Limb (tissue), 2 donors: ENCODE results near the gene PLCXD3.

Source experiments
- DNase-seq, 2 donors: peaks; one replicate each; pipeline ENCODE4 v3.0.0-alpha.2; 2016; ENCODE audit errors: extremely low spot score in 2 of 2

The PLCXD3 gene

DNA sequence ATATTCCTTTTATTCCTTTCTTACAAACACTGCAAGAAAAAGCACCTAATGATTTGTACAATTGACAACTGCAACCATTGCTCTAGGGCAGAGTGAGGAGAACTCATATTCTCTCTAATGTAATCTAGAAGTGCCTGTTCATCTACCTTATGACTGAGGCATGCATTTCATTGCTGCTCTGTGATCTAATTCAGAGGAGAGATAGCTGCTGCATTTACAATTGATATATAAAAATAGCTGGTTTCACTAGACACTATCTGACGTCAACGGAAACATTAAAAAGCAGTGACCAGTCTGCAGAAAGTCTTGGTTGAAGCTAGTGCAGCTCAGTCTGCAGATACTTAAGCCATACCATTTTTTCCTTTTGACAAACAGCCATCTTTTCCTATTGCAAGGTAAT lies 224.2 kb downstream of the PLCXD3 start:
- no peak for DNase-seq

- DNase-seq, result no peak
These were observed 225.5 kb downstream of the PLCXD3 start for GRCh38 chr5:41284938-41285337.

DNA sequence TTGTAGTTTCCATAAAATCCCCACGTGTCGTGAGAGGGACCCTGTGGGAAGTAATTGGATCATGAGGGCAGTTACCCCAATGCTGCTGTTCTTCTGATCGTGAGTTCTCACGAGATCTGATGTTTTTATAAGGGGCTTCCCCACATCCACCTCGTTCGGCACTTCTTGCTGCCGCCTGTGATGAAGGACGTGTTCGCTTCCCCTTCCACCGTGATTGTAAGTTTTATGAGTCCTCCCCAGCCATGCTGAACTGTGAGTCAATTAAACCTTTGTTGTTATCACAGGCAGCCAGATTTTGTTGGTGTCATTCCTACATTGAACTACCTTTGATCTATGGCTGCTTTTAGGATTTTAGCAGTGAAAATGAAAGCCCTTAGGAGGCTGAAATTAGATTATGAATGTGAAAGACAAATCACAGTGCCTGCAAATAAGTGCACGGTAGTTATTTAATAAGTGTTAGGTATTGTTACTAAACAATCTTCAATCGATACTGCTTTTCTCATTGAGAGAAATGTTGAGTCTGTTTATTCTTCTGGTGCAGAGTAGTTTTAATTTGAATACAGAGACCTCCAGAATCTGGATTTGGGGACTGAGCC lies 229.1 kb downstream of the PLCXD3 start:
- DNase-seq, result no peak

DNA sequence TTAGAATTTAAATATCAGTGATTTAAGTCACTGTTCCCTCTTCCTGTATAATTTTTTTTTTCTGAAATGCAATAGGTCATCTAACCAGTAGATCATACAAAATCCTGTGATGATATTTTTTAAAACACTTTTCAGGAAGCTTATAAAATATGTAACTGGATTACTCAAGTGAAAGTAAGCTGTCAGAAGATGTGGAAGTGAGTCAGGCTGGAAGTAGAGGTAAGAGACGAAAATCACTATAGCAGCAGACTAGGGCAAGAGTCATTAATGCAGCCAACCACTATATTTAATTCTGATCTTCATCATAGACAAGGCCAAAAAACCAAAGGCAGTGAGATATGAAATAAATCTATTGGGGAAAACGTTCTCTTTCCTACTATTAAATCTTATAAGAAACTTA lies 231.4 kb downstream of the PLCXD3 start:
- no peak for DNase-seq

- DNase-seq, result no peak
These were observed 232.7 kb downstream of the PLCXD3 start for GRCh38 chr5:41277476-41278245.

DNA sequence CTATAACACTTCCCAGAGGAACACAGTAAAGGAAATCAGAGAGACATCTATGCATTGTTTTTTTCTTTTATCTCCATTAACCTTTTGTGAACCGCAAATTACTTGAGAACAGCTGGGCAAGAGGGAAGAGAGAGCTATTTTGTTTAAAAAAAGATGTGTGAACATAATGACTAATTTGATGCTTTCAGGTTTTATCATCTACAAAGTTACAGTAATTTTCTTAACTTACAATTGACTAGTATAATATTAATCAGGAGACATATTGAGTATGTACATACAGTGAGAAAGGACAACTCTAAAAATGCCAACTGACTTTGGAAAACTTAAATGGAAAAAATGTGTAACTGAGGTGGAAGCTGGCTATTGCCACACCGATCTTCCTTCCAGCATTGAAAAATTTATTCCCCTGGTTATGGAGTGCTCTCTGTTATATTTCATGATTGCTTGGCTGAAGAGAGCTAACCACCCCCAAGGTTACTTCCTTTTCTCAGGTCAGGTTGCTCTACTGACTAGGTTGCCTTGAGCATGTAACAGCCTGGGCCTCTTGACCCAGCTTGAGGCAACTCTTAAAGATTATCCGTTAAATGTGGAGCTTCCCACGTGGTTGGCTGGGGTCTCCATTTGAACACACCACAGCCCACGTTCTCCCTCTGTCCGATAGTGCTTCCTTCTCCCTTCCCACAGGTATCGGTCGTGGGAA lies 234.4 kb downstream of the PLCXD3 start:
- DNase-seq, result no peak

- peak; percentile 39 to 54 for DNase-seq
These were observed 239.8 kb downstream of the PLCXD3 start for GRCh38 chr5:41270423-41271251.

GRCh38 chr5:41268894-41269293 lies 241.5 kb downstream of the PLCXD3 start:
- DNase-seq, result no peak

- DNase-seq, result no peak
These were observed 244.0 kb downstream of the PLCXD3 start for GRCh38 chr5:41266377-41266776.

DNA sequence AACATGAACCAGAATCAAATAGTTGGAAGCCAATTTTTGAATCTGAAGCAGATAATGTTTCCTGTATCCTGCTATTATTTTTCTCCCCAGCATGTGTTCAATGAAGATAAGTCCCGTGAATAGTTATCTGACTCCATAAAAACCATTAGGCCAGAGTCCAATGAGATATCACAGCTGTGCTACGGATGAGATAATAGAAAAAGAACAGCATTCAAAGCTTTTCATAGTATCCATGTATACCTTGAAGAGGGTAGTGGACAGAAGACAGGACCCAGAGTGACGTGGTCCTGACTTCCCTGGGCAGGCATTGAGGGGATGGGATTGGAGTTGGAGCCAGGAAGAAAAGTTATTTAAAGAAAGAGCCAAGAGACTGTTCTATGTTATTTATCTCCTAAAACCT lies 246.4 kb downstream of the PLCXD3 start:
- DNase-seq, result no peak

- no peak for DNase-seq
These were observed 247.1 kb downstream of the PLCXD3 start for GRCh38 chr5:41263335-41263734.
